ENCODE data around the gene MBNL2. TPM values are rescaled to one million over a fixed set of nuclear protein-coding genes. Genes with fewer than 3 reads are reported as not detected.

Gene MBNL2
- total RNA-seq, 1 experiment from 2014 or later, result 0.17 TPM

- no peak overlapping the region for H3T11ph ChIP-seq (ENCODE audit: low read length)
- H2BK20ac ChIP-seq (ENCODE audit: low read depth, low read length, poor library complexity, severe bottlenecking), result no peak overlapping the region
- Mint-ChIP-seq H3K4me1 (peaks cover 9 to 10% of the 10 kb centered on the region in 2 experiments), H3K27ac (no peak overlapping the region), H3K9me3 (no peaks in the 10 kb centered on the region), H3K36me3 (ENCODE audit: insufficient read depth in 1 of 3, low read depth in 3 of 3) (no peaks in the 10 kb centered on the region), H3K27me3 (ENCODE audit: low read depth) (no peaks in the 10 kb centered on the region), H3K4me3 (no peak overlapping the region)
- H4K91ac ChIP-seq (ENCODE audit: insufficient read length, low read depth, low read length), result no peak overlapping the region
- TF ChIP-seq CTCF (conservative IDR thresholded peaks at IDR 0.05), result no peak
- H3K27me3 ChIP-seq (ENCODE audit: insufficient read depth, low read length), result no peaks in the 10 kb centered on the region
- H4K8ac ChIP-seq (replicated peaks; ENCODE audit: insufficient read length, low read depth, low read length), result no peak overlapping the region
- no peak overlapping the region for H3K56ac ChIP-seq (ENCODE audit: insufficient read length, low read depth, low read length)
- H4K20me1 ChIP-seq (ENCODE audit: control insufficient read depth, insufficient read depth, insufficient read length), result no peaks in the 10 kb centered on the region
- no CpG with 5 or more reads among the region's 2 CpGs for WGBS (ENCODE audit: extremely low coverage, insufficient read length, low lambda C conversion rate)
- H3K27ac ChIP-seq (ENCODE audit: insufficient read length, low read depth, low read length), result no peak overlapping the region
- no peak overlapping the region for H2BK15ac ChIP-seq (ENCODE audit: low read depth, low read length)
- no peaks in the 10 kb centered on the region for H3K79me2 ChIP-seq (ENCODE audit: insufficient read depth, low read length)
- no peaks in the 10 kb centered on the region for H3K79me1 ChIP-seq (ENCODE audit: insufficient read depth, low read depth, low read length, poor library complexity, severe bottlenecking)
- H3K4me2 ChIP-seq (ENCODE audit: insufficient read depth, insufficient read length, low read length), result no peak overlapping the region
- no peak overlapping the region for H2BK120ac ChIP-seq (ENCODE audit: low read depth, low read length, poor library complexity, severe bottlenecking)
- no peak for DNase-seq
- no peaks in the 10 kb centered on the region for H3K23me2 ChIP-seq (ENCODE audit: insufficient read length, low read depth, low read length, poor library complexity, severe bottlenecking)
- H3K4ac ChIP-seq (ENCODE audit: low read depth, low read length), result no peak overlapping the region
- no peak overlapping the region for H2BK12ac ChIP-seq (ENCODE audit: insufficient read length, low read depth, low read length)
- H4K5ac ChIP-seq (ENCODE audit: insufficient read length, low read depth, low read length), result no peak overlapping the region
- no peak overlapping the region for H2AK5ac ChIP-seq (ENCODE audit: insufficient read length, low read length)
- H2BK5ac ChIP-seq (ENCODE audit: insufficient read length, low read length), result no peak overlapping the region
- H3K18ac ChIP-seq (ENCODE audit: insufficient read length, low read depth, low read length), result no peak overlapping the region
- H3K4me1 ChIP-seq (ENCODE audit: insufficient read depth, low read length), result no peaks in the 10 kb centered on the region
- no peak overlapping the region for H3K9ac ChIP-seq (ENCODE audit: extremely low read depth, insufficient read length, low read length)
- H3K23ac ChIP-seq (ENCODE audit: insufficient read length, low read depth, low read length), result no peak overlapping the region
- no peak overlapping the region for H3K14ac ChIP-seq (ENCODE audit: insufficient read depth, low read length)
- no peaks in the 10 kb centered on the region for H3K9me3 ChIP-seq (ENCODE audit: control insufficient read depth, low read depth, low read length)
- H2AFZ ChIP-seq (ENCODE audit: low read length), result no peak overlapping the region
Measured at GRCh38 chr13:97276862-97277269, 54.7 kb downstream of the MBNL2 start.

All from H9 (cell line).